ENCODE results near the gene MON2. TPM values are rescaled to one million over a fixed set of nuclear protein-coding genes. Genes with fewer than 3 reads are reported as not detected.

MON2 gene
- total and polyA plus RNA-seq, 12 donors: 5.0 to 25.3 (median 18.5) TPM

DNA sequence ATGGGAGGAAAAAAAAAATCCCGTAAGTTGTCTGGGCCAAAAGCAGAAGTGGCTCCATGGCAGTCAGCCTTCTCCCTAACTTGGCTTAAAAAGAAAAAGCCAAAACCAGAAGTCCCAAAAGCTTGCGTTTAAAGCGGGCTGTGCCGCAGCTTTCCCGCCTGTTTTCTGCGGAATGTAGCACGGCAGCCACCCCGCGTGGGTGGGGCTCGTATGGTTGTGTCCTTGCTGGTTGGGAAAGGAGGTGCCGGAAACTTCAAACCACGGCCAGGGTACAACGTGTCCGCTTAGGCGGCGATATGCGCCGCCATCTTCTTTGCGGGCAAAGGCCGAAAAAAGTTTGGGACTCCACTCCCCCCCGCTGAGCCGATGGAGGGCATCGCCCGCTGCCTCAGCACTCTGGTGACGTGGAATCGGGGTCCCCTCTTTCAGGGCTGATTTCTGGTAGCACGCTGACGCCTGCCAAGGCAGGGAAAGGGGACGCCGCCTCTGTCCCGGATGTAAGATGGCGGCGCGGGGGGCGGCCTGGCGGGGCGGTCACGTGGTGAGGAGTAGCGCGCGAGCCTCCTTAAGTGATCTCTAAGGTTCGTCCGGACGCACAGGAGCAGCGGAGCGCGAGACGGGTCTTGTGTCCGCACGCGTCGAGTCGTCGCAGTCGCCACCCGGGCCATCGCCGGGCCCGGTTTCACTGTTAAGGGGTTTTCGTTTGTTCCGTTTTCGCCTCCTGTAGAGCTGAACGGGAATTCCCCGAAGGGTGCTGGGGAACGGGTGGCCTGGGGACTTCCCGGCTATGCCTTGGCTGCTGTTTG, 135.8 kb downstream of the MON2 start:
- no peaks in the 10 kb centered on the region for H3K27me3 ChIP-seq
- DNase-seq (peak; percentile 91), ATAC-seq (peak; percentile 89 to 95 (median 92))
- intact Hi-C loops (cut with DNase I): loop anchor here in 7 of 10 donors (1.0 to 10.0 kb wide), 6 partner anchors 100 to 462 kb away; no protein-coding TSS in a partner anchor
- H3K4me1 ChIP-seq: peaks cover 0 to 45% (median 20%) of the 10 kb centered on the region in 9 donors
- H3K36me3 ChIP-seq: peaks cover 0 to 5% (median 0%) of the 10 kb centered on the region in 9 donors
- no peaks in the 10 kb centered on the region for H3K9me3 ChIP-seq
- H3K27ac ChIP-seq: peak overlapping the region; percentile 99 to 100 (median 100)
- WGBS, 2 donors: 0% methylated on average over 66 of the region's 66 CpGs
- peak overlapping the region; percentile 55 to 97 (median 80) for H3K4me3 ChIP-seq
- TF ChIP-seq, protein P1, sequence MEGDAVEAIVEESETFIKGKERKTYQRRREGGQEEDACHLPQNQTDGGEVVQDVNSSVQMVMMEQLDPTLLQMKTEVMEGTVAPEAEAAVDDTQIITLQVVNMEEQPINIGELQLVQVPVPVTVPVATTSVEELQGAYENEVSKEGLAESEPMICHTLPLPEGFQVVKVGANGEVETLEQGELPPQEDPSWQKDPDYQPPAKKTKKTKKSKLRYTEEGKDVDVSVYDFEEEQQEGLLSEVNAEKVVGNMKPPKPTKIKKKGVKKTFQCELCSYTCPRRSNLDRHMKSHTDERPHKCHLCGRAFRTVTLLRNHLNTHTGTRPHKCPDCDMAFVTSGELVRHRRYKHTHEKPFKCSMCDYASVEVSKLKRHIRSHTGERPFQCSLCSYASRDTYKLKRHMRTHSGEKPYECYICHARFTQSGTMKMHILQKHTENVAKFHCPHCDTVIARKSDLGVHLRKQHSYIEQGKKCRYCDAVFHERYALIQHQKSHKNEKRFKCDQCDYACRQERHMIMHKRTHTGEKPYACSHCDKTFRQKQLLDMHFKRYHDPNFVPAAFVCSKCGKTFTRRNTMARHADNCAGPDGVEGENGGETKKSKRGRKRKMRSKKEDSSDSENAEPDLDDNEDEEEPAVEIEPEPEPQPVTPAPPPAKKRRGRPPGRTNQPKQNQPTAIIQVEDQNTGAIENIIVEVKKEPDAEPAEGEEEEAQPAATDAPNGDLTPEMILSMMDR (IDR thresholded peaks at IDR 0.05): no peak

GRCh38 chr12:62603061-62603810, 136.6 kb downstream of the MON2 start:
- ATAC-seq: peak; percentile 90 to 98 (median 93)
- H3K4me3 ChIP-seq: peak overlapping the region; percentile 55 to 97 (median 80)
- peaks cover 0 to 45% (median 20%) of the 10 kb centered on the region in 9 donors for H3K4me1 ChIP-seq
- no peaks in the 10 kb centered on the region for H3K9me3 ChIP-seq
- H3K27ac ChIP-seq: peak overlapping the region; percentile 99 to 100 (median 100)
- peaks cover 0 to 5% (median 0%) of the 10 kb centered on the region in 9 donors for H3K36me3 ChIP-seq
- intact Hi-C loops (cut with DNase I): loop anchor here in 7 of 10 donors (1.0 to 10.0 kb wide), 6 partner anchors 99 to 462 kb away; no protein-coding TSS in a partner anchor
- H3K27me3 ChIP-seq: no peaks in the 10 kb centered on the region
- TF ChIP-seq, protein P1 (IDR thresholded peaks at IDR 0.05): peak; percentile 29 to 79 (median 52)
- 0% methylated on average over 74 to 94 of the region's 94 CpGs for WGBS, 2 donors
- DNase-seq: peak; percentile 86 to 87

DNA sequence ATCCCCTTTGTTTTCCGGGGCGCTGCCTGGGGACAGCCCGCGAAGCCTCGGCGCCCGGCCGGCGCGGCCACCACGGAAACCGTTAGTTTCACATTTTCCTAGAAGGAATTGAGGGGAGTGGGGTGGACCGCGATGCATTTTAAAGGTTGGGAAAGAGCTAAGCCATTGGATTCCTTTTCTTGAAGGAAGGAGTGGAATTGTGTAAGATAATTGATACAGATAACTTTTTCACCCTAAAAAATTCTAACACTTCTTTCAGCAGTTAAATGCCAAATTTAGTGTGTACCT, 137.1 kb downstream of the MON2 start:
- no peak for DNase-seq
- TF ChIP-seq, protein P1 (IDR thresholded peaks at IDR 0.05): no peak
- Histone ChIP-seq H3K36me3 (peaks cover 0 to 7% (median 0%) of the 10 kb centered on the region in 9 donors), H3K27me3 (no peaks in the 10 kb centered on the region), H3K9me3 (no peaks in the 10 kb centered on the region), H3K27ac (peak overlapping the region; percentile 99 to 100 (median 100)), H3K4me3 (peak overlapping the region; percentile 55 to 97 (median 80)), H3K4me1 (peaks cover 0 to 45% (median 20%) of the 10 kb centered on the region in 9 donors)
- no peak for ATAC-seq
- intact Hi-C loops (cut with DNase I): loop anchor here in 7 of 10 donors (1.0 to 10.0 kb wide), 6 partner anchors 99 to 461 kb away; no protein-coding TSS in a partner anchor
- WGBS, 2 donors: 0% methylated on average over 14 of the region's 14 CpGs

DNA sequence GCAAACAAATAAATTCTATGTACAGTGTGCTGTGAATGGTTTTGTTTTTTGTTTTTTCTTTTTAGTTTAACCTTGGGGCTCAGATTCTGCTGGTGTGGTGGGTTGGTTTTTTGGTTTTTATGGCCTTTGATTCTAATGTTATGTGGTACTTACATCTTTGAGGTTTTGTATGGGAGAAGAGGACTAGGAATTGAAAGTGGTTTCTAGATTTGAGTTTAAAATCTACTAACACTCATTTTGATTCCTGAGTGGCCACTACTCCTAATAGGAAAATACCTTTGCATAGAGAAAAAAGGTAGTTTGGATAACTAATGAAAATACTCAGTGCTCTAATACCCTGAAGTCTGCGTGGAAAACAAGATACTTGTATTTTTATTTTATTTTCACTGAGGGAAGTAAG, 137.7 kb downstream of the MON2 start:
- intact Hi-C loops (cut with DNase I): loop anchor here in 6 of 10 donors (5.0 to 10.0 kb wide), 4 partner anchors 98 to 460 kb away; no protein-coding TSS in a partner anchor

More for the DNA sequence above, 137.7 kb downstream of the MON2 start:
- H3K27ac ChIP-seq: peak overlapping the region in 9 of 10 donors; percentile 99 to 100 (median 100)
- peaks cover 0 to 8% (median 0%) of the 10 kb centered on the region in 9 donors for H3K36me3 ChIP-seq
- peak overlapping the region; percentile 55 to 97 (median 80) for H3K4me3 ChIP-seq
- DNase-seq: no peak
- TF ChIP-seq, protein P1 (IDR thresholded peaks at IDR 0.05): no peak
- 41 to 57% methylated on average over 1 of the region's 1 CpG for WGBS, 2 donors
- no peaks in the 10 kb centered on the region for H3K27me3 ChIP-seq
- H3K4me1 ChIP-seq: peaks cover 0 to 45% (median 20%) of the 10 kb centered on the region in 9 donors
- H3K9me3 ChIP-seq: no peaks in the 10 kb centered on the region
- ATAC-seq: no peak

Data from heart right ventricle (tissue), 16 donors.